K562 (cell line): ENCODE data around the gene METTL25B. TPM values are rescaled to one million over a fixed set of nuclear protein-coding genes. Genes with fewer than 3 reads are reported as not detected.
A peak's percentile ranks its signal among the peaks of the same experiment; 100 is the strongest.

Experiments used
- GABPB2 ChIP-seq: fragments of 250-450 bp; sonication (Bioruptor Pico); conservative IDR thresholded peaks from 2 replicates; pipeline ENCODE4 v1.5.1; 2021; ENCODE audit warnings: mild to moderate bottlenecking
- GTF2F1 ChIP-seq: IDR thresholded peaks from 2 replicates; pipeline ENCODE4 v1.6.1; 2011; ENCODE audit warnings: low read depth, low read length, improper control_type of control experiment
- HEY1 ChIP-seq: fragments of 250-450 bp; sonication (Bioruptor Pico); IDR thresholded peaks from 2 replicates; pipeline ENCODE4 v1.5.0; 2020; ENCODE audit warnings: mild to moderate bottlenecking, moderate library complexity, borderline replicate concordance
- IRF1 ChIP-seq: sonication (generic); formaldehyde crosslinking; IDR thresholded peaks from 2 replicates; pipeline ENCODE4 v1.8.0; 2022; ENCODE audit warnings: missing genetic modification reagents, mild to moderate bottlenecking, borderline replicate concordance
- KHSRP ChIP-seq: fragments of 450-650 bp; IDR thresholded peaks from 2 replicates; pipeline ENCODE4 v1.6.1; 2017
- KLF6 ChIP-seq: fragments of 250-450 bp; sonication (Bioruptor Pico); IDR thresholded peaks from 2 replicates; pipeline ENCODE4 v1.4.0; 2020; ENCODE audit warnings: mild to moderate bottlenecking, moderate library complexity, borderline replicate concordance
- REST ChIP-seq, 2 experiments: fragments of 450-650 bp; formaldehyde crosslinking in 1 of 2; IDR thresholded peaks; 2 replicates each; pipeline versions ENCODE4 v1.4.0 to v1.6.1; 2014 to 2020; ENCODE audit warnings: mild to moderate bottlenecking in 2 of 2, borderline replicate concordance in 1 of 2, low read depth in 1 of 2
- ZFP1 ChIP-seq: fragments of 450-650 bp; formaldehyde crosslinking; IDR thresholded peaks from 2 replicates; pipeline ENCODE4 v1.4.0; 2020; ENCODE audit warnings: mild to moderate bottlenecking, mixed read lengths
- ZNF354B ChIP-seq: fragments of 250-450 bp; sonication (Bioruptor Pico); IDR thresholded peaks from 2 replicates; pipeline ENCODE4 v1.4.0; 2020
- ZNF407 ChIP-seq: fragments of 450-650 bp; IDR thresholded peaks from 2 replicates; pipeline ENCODE4 v1.6.1; 2016; ENCODE audit warnings: low read depth
- polyA plus RNA-seq, 8 experiments: library from polyadenylated mRNA; depleted of rRNA in 4 of 8; stranded (reverse) in 5 of 8; unstranded in 3 of 8; fragments of >200 nt; fragmentation: Nextera tagmentation in 2 of 8; fragmentation: Illumina TruSeq in 1 of 8; extraction: Ambion mirVana in 2 of 8; extraction: Trizol in 1 of 8; gene quantifications; 2 replicates each; pipeline versions ENCODE4 v1.2.1 to v1.2.3, GENCODE V29; 2011 to 2014; ENCODE audit warnings: inconsistent platforms in 1 of 8, missing spikeins in 1 of 8
- total RNA-seq, 7 experiments: library from RNA; depleted of rRNA in 6 of 7; stranded (reverse); fragments of >200 nt in 6 of 7; fragmentation: Illumina TruSeq in 2 of 7; extraction: Trizol in 2 of 7; gene quantifications; 2 replicates each; pipeline versions ENCODE4 v1.2.1 to v1.2.3, GENCODE V29; 2011 to 2021; ENCODE audit warnings: low replicate concordance in 1 of 7

Gene METTL25B
- total and polyA plus RNA-seq, 9 of the 15 experiments (the other 6 are each of a cell fraction or from before 2014, with no cell fraction given): 7.7 to 48.3 (median 33.1) TPM

GRCh38 chr1:156755527-156755950, 27.3 kb downstream of the METTL25B start (continued):
- TF ChIP-seq ZNF407 (no peak), ZNF354B (CRISPR knock-in tag) (peak; percentile 73), GABPB2 (no peak), IRF1 (CRISPR knock-in tag) (no peak), REST (IDR thresholded peaks at IDR 0.05; ENCODE audit: borderline replicate concordance) (no peak), REST (CRISPR knock-in tag; IDR thresholded peaks at IDR 0.05; ENCODE audit: low read depth) (0 out of 2 replicates have a peak, but pooled peaks have one; percentile 22), KHSRP (no peak), HEY1 (CRISPR knock-in tag) (no peak), GTF2F1 (no peak), ZFP1 (CRISPR knock-in tag) (peak; percentile 54; the same call in 1 of the 2 replicates), KLF6 (peak; percentile 90)
